Endothelial cell of umbilical vein (primary cell): ENCODE data around the gene SMARCA4.

ENCODE experiments used
- CTCF ChIP-seq, 2 donors: IDR thresholded peaks; 1 replicate in 1 of 2; 2 replicates in 1 of 2; pipeline ENCODE4 v1.5.1; 2011; ENCODE audit warnings: low read length in 2 of 2, mild to moderate bottlenecking in 2 of 2, moderate library complexity in 2 of 2, control low read depth in 1 of 2, inconsistent platforms in 1 of 2, low read depth in 1 of 2; ENCODE audit not compliant: insufficient read depth in 1 of 2; ENCODE audit errors: extremely low read depth in 1 of 2
- FOS ChIP-seq: IDR thresholded peaks from 2 replicates; pipeline ENCODE4 v1.6.1; 2011; ENCODE audit warnings: mild to moderate bottlenecking, low read length, moderate library complexity, borderline replicate concordance; ENCODE audit not compliant: insufficient read depth
- POLR2A ChIP-seq: IDR thresholded peaks from 2 replicates; pipeline ENCODE4 v1.6.1; 2012; ENCODE audit warnings: low read depth, mild to moderate bottlenecking, control low read depth, low read length
- POLR2AphosphoS5 ChIP-seq: IDR thresholded peaks from 2 replicates; pipeline ENCODE4 v1.6.1; 2012; ENCODE audit warnings: low read depth, mild to moderate bottlenecking, control low read depth, low read length, moderate library complexity; ENCODE audit not compliant: insufficient read depth

GRCh38 chr19:10981252-10981895, 20.5 kb downstream of the SMARCA4 start:
- TF ChIP-seq POLR2A (no peak), CTCF (IDR thresholded peaks at IDR 0.05; ENCODE audit: extremely low read depth in 1 of 2, insufficient read depth in 1 of 2, low read depth in 1 of 2, low read length in 2 of 2) (no peak), FOS (no peak), POLR2AphosphoS5 (no peak)
